Keratinocyte (primary cell): ENCODE results near the gene HOXC12. TPM values are rescaled to one million over a fixed set of nuclear protein-coding genes. Genes with fewer than 3 reads are reported as not detected.
A peak's percentile ranks its signal among the peaks of the same experiment; 100 is the strongest.

Source experiments
- DNase-seq: peaks from one replicate; pipeline ENCODE4 v3.0.0-alpha.2; 2011; ENCODE audit warnings: low read depth, missing footprints, low spot score
- FAIRE-seq: peaks from 2 replicates; lab custom pipeline; 2011; peaks lifted over from hg19 to GRCh38; lab: Jason Lieb, UNC
- H2AFZ ChIP-seq: 2 replicates; pipeline ENCODE4 v1.6.0; 2012; ENCODE audit warnings: low read length, control low read depth, inconsistent platforms; ENCODE audit not compliant: control insufficient read depth
- H3K27ac ChIP-seq: 2 replicates; pipeline ENCODE4 v1.5.1; 2011; ENCODE audit warnings: low read length; ENCODE audit not compliant: control insufficient read depth, insufficient read depth
- H3K27me3 ChIP-seq: 3 replicates; pipeline ENCODE4 v1.6.0; 2011; ENCODE audit warnings: low read length; ENCODE audit not compliant: control insufficient read depth, insufficient read depth; ENCODE audit errors: extremely low read depth
- H3K36me3 ChIP-seq, 2 experiments: 2 replicates in 1 of 2; 3 replicates in 1 of 2; pipeline ENCODE4 v1.5.1; 2011; ENCODE audit warnings: low read length in 2 of 2, mild to moderate bottlenecking in 1 of 2; ENCODE audit not compliant: control insufficient read depth in 2 of 2, insufficient read depth in 2 of 2; ENCODE audit errors: extremely low read depth in 1 of 2
- H3K4me1 ChIP-seq: 3 replicates; pipeline ENCODE4 v1.5.1; 2011; ENCODE audit warnings: low read length; ENCODE audit not compliant: control insufficient read depth, insufficient read depth; ENCODE audit errors: extremely low read depth
- H3K4me2 ChIP-seq: 3 replicates; pipeline ENCODE4 v1.6.0; 2011; ENCODE audit warnings: low read depth, low read length; ENCODE audit not compliant: control insufficient read depth, insufficient read depth; ENCODE audit errors: extremely low read depth
- H3K4me3 ChIP-seq, 3 experiments: fragments of 200-600 bp in 1 of 3; sonication (generic) in 1 of 3; 2 replicates in 2 of 3; 3 replicates in 1 of 3; pipeline ENCODE4 v1.5.1; 2011 to 2016; ENCODE audit warnings: low read length in 3 of 3, mild to moderate bottlenecking in 3 of 3, control low read depth in 2 of 3, inconsistent platforms in 1 of 3, low read depth in 1 of 3, mixed read lengths in 1 of 3, mixed run types in 1 of 3, moderate library complexity in 1 of 3; ENCODE audit not compliant: control insufficient read depth in 2 of 3, insufficient read depth in 2 of 3; ENCODE audit errors: extremely low read depth in 1 of 3
- H3K79me2 ChIP-seq: 2 replicates; pipeline ENCODE4 v1.6.0; 2012; ENCODE audit warnings: low read length; ENCODE audit not compliant: control insufficient read depth, insufficient read depth
- H3K9ac ChIP-seq: 3 replicates; pipeline ENCODE4 v1.6.0; 2011; ENCODE audit warnings: low read length; ENCODE audit not compliant: control insufficient read depth, insufficient read depth; ENCODE audit errors: extremely low read depth
- H3K9me1 ChIP-seq: 3 replicates; pipeline ENCODE4 v1.6.0; 2011; ENCODE audit warnings: low read length; ENCODE audit not compliant: control insufficient read depth, insufficient read depth; ENCODE audit errors: extremely low read depth
- H3K9me3 ChIP-seq: 2 replicates; pipeline ENCODE4 v1.5.1; 2012; ENCODE audit warnings: low read depth, low read length; ENCODE audit not compliant: control insufficient read depth
- H4K20me1 ChIP-seq: 3 replicates; pipeline ENCODE4 v1.6.0; 2011; ENCODE audit warnings: low read length; ENCODE audit not compliant: control insufficient read depth, insufficient read depth; ENCODE audit errors: extremely low read depth
- EZH2 ChIP-seq: IDR thresholded peaks from one replicate; pipeline ENCODE4 v1.6.1; 2012; ENCODE audit warnings: inconsistent platforms, mild to moderate bottlenecking, low read length, moderate library complexity
- dilution Hi-C: fragments of 300-500 bp; cut with MboI; formaldehyde crosslinking; loops from one replicate; pipeline ENCODE4 v1.7.0; 2020; ENCODE audit warnings: low sequenced_read_pairs; ENCODE audit not compliant: extremely low pct_ligation_motif_present
- polyA plus RNA-seq, 5 experiments: library from polyadenylated mRNA; depleted of rRNA in 3 of 5; stranded (reverse) in 3 of 5; stranded (forward) in 1 of 5; unstranded in 1 of 5; fragments of >200 nt; gene quantifications; 1 replicate in 1 of 5; 2 replicates in 3 of 5; 3 replicates in 1 of 5; pipeline versions ENCODE4 v1.2.1 to v1.2.3, GENCODE V29; 2011 to 2012; ENCODE audit warnings: missing spikeins in 2 of 5, low read depth in 1 of 5, low replicate concordance in 1 of 5
- TF ChIP-seq, protein P1 (sequence below), 3 experiments: IDR thresholded peaks in 1 of 3; conservative IDR thresholded peaks in 1 of 3; optimal IDR thresholded peaks in 1 of 3; 2 replicates in 2 of 3; 3 replicates in 1 of 3; pipeline versions ENCODE3 to v1.5.1; 2011; ENCODE audit warnings: low read length in 3 of 3, mild to moderate bottlenecking in 3 of 3, moderate library complexity in 2 of 3, control low read depth in 1 of 3, inconsistent platforms in 1 of 3; ENCODE audit not compliant: insufficient read depth in 2 of 3; ENCODE audit errors: extremely low read depth in 1 of 3

HOXC12 gene
- polyA plus RNA-seq, 1 donor (not counting 4 experiments of a cell fraction or from before 2014, with no cell fraction given): 0.47 TPM

GRCh38 chr12:53967421-53967925, 12.8 kb downstream of the HOXC12 start:
- TF ChIP-seq, protein P1, sequence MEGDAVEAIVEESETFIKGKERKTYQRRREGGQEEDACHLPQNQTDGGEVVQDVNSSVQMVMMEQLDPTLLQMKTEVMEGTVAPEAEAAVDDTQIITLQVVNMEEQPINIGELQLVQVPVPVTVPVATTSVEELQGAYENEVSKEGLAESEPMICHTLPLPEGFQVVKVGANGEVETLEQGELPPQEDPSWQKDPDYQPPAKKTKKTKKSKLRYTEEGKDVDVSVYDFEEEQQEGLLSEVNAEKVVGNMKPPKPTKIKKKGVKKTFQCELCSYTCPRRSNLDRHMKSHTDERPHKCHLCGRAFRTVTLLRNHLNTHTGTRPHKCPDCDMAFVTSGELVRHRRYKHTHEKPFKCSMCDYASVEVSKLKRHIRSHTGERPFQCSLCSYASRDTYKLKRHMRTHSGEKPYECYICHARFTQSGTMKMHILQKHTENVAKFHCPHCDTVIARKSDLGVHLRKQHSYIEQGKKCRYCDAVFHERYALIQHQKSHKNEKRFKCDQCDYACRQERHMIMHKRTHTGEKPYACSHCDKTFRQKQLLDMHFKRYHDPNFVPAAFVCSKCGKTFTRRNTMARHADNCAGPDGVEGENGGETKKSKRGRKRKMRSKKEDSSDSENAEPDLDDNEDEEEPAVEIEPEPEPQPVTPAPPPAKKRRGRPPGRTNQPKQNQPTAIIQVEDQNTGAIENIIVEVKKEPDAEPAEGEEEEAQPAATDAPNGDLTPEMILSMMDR (optimal IDR thresholded peaks at IDR 0.05 in 1 of 3, IDR thresholded peaks at IDR 0.05 in 1 of 3, conservative IDR thresholded peaks at IDR 0.05 in 1 of 3; ENCODE audit: extremely low read depth in 1 of 3, insufficient read depth in 2 of 3, low read length in 3 of 3): no peak
- no peak for TF ChIP-seq EZH2
- no peak overlapping the region for H3K27ac ChIP-seq
- no peak for DNase-seq
- H3K4me2 ChIP-seq: peak overlapping the region; percentile 69
- H3K9ac ChIP-seq: no peak overlapping the region
- H4K20me1 ChIP-seq: no peaks in the 10 kb centered on the region
- H3K27me3 ChIP-seq: peaks cover 5% of the 10 kb centered on the region
- dilution Hi-C loops: no loop called here
- no peaks in the 10 kb centered on the region for H3K9me1 ChIP-seq
- peaks cover 0 to 2% of the 10 kb centered on the region in 2 experiments for H3K36me3 ChIP-seq
- H3K4me3 ChIP-seq: peak overlapping the region in 2 of 3 experiments; percentile 30 to 63
- no peak for FAIRE-seq
- no peaks in the 10 kb centered on the region for H3K79me2 ChIP-seq
- no peak overlapping the region for H2AFZ ChIP-seq
- H3K4me1 ChIP-seq: peaks cover 11% of the 10 kb centered on the region
- no peaks in the 10 kb centered on the region for H3K9me3 ChIP-seq

- FAIRE-seq (peak; percentile 9), DNase-seq (no peak)
- peaks cover 5% of the 10 kb centered on the region for H3K27me3 ChIP-seq
- H3K27ac ChIP-seq: peak overlapping the region; percentile 52
- peak overlapping the region; percentile 69 for H3K4me2 ChIP-seq
- peaks cover 0 to 2% of the 10 kb centered on the region in 2 experiments for H3K36me3 ChIP-seq
- peaks cover 14% of the 10 kb centered on the region for H3K4me1 ChIP-seq
- dilution Hi-C loops: no loop called here
- peaks cover 9% of the 10 kb centered on the region for H3K79me2 ChIP-seq
- H3K9me3 ChIP-seq: no peaks in the 10 kb centered on the region
- TF ChIP-seq, protein P1 (optimal IDR thresholded peaks at IDR 0.05 in 1 of 3, IDR thresholded peaks at IDR 0.05 in 1 of 3, conservative IDR thresholded peaks at IDR 0.05 in 1 of 3; ENCODE audit: extremely low read depth in 1 of 3, insufficient read depth in 2 of 3, low read length in 3 of 3): no peak
- no peak for TF ChIP-seq EZH2
- no peaks in the 10 kb centered on the region for H4K20me1 ChIP-seq
- H3K4me3 ChIP-seq: peak overlapping the region; percentile 26 to 63 (median 30)
- peak overlapping the region; percentile 61 for H3K9ac ChIP-seq
- peak overlapping the region; percentile 77 for H2AFZ ChIP-seq
- H3K9me1 ChIP-seq: no peaks in the 10 kb centered on the region
These were observed 13.8 kb downstream of the HOXC12 start for GRCh38 chr12:53968214-53969127.
